Panc1 (cell line): ENCODE measurements around the gene CDK5RAP2. TPM values are rescaled to one million over a fixed set of nuclear protein-coding genes. Genes with fewer than 3 reads are reported as not detected.

ENCODE experiments used
- ATAC-seq: fragments of 200-7000 bp; cut with Tn5 transposase; 2 replicates; pipeline ENCODE4 v1.9.1; 2020; ENCODE audit warnings: mild to moderate bottlenecking, moderate library complexity
- BruUV-seq: library from RNA; stranded (reverse); fragments of 400-500 nt; replicated peaks from 2 replicates; lab custom pipeline; 2021; lab: Mats Ljungman, UMichigan
- CTCF ChIA-PET: fragments of 300-600 bp; sonication (Branson Sonifier 250); formaldehyde crosslinking; loops from one replicate; lab custom pipeline; 2022; ENCODE audit warnings: antibody characterized with exemption; lab: Charles Lee
- POLR2A ChIA-PET: fragments of 300-600 bp; sonication (Branson Sonifier 250); formaldehyde crosslinking; loops from one replicate; lab custom pipeline; 2022; ENCODE audit warnings: antibody characterized with exemption; lab: Charles Lee
- DNase-seq: peaks from one replicate; pipeline ENCODE4 v3.0.0-alpha.2; 2010; ENCODE audit warnings: low read depth, low spot score
- H3K27ac ChIP-seq: 2 replicates; pipeline ENCODE4 v1.5.1; 2011; ENCODE audit warnings: mild to moderate bottlenecking, low read length, inconsistent platforms
- H3K27me3 ChIP-seq: fragments of 200-500 bp; sonication (Bioruptor generic); 2 replicates; pipeline ENCODE4 v1.6.0; 2014; ENCODE audit warnings: low read length, inconsistent platforms; ENCODE audit not compliant: control insufficient read depth, insufficient read depth
- H3K36me3 ChIP-seq: fragments of 200-500 bp; sonication (Bioruptor generic); 2 replicates; pipeline ENCODE4 v1.5.1; 2014; ENCODE audit warnings: inconsistent platforms, mild to moderate bottlenecking, low read length, moderate library complexity; ENCODE audit not compliant: control insufficient read depth, insufficient read depth
- H3K4me1 ChIP-seq: 2 replicates; pipeline ENCODE4 v1.5.1; 2011; ENCODE audit warnings: inconsistent platforms, mild to moderate bottlenecking, low read length, moderate library complexity; ENCODE audit not compliant: control insufficient read depth, insufficient read depth
- H3K4me3 ChIP-seq, 2 experiments: 2 replicates each; pipeline ENCODE4 v1.5.1; 2011 to 2012; ENCODE audit warnings: low read depth in 2 of 2, low read length in 2 of 2, mild to moderate bottlenecking in 2 of 2, inconsistent platforms in 1 of 2, moderate library complexity in 1 of 2
- H3K9me3 ChIP-seq: fragments of 200-500 bp; sonication (Bioruptor generic); 2 replicates; pipeline ENCODE4 v1.5.1; 2014; ENCODE audit warnings: low read depth, mild to moderate bottlenecking, inconsistent platforms, low read length, moderate library complexity; ENCODE audit not compliant: control insufficient read depth, insufficient read depth
- POLR2AphosphoS5 ChIP-seq: IDR thresholded peaks from 2 replicates; pipeline ENCODE4 v1.6.1; 2012; ENCODE audit warnings: mild to moderate bottlenecking, low read depth, low read length, moderate library complexity
- SIN3A ChIP-seq: IDR thresholded peaks from 2 replicates; pipeline ENCODE4 v1.6.1; 2012; ENCODE audit warnings: low read depth, mild to moderate bottlenecking, low read length, moderate library complexity, borderline replicate concordance; ENCODE audit not compliant: insufficient read depth
- TCF7L2 ChIP-seq: IDR thresholded peaks from 2 replicates; pipeline ENCODE4 v1.6.1; 2011; ENCODE audit warnings: mild to moderate bottlenecking, low read depth, low read length, inconsistent platforms
- in situ Hi-C: cut with HindIII; loops from 2 replicates; pipeline ENCODE4 v1.10.0; 2016; ENCODE audit warnings: low sequenced_read_pairs, low pct_unique_long_range_greater_than_20kb
- intact Hi-C: fragments of 100-400 bp; cut with micrococcal nuclease; formaldehyde crosslinking; loops from one replicate; pipeline ENCODE4 v1.10.0; 2022; ENCODE audit not compliant: unreplicated experiment
- total RNA-seq: library from RNA; stranded (reverse); gene quantifications from one replicate; pipeline ENCODE4 v1.2.1, GENCODE V29; 2021; ENCODE audit not compliant: unreplicated experiment
- TF ChIP-seq, protein P1 (sequence below): fragments of 450-650 bp; IDR thresholded peaks from 2 replicates; pipeline ENCODE4 v1.5.1; 2017; ENCODE audit warnings: mild to moderate bottlenecking
- TF ChIP-seq, protein P2 (sequence below), 2 experiments: IDR thresholded peaks; 2 replicates each; pipeline ENCODE4 v1.6.1; 2011 to 2012; ENCODE audit warnings: low read depth in 2 of 2, control low read depth in 1 of 2, low read length in 1 of 2, mild to moderate bottlenecking in 1 of 2, moderate library complexity in 1 of 2; ENCODE audit not compliant: insufficient read depth in 1 of 2

CDK5RAP2 gene
- total RNA-seq, 1 experiment from 2014 or later: 47.7 TPM

DNA sequence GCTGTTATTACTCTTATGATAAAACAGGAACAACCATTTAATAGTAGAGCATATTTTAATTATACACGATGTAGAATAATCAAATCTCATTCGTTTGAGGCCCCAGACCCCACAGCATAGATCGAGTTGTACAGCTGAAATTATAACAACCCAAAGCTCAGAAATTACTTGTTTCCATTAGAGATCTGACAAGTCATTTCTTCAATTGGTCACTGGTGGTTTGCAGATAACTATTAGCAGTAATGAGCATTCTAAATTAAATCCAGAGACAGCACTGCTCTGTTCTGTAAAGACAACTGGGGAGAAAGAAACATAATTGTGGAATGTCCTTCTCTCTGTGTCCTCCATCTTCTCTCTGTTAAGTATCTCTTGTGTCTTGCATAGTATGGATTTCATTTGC is 12.9 kb downstream of the CDK5RAP2 start:
- Histone ChIP-seq H3K27ac (no peak overlapping the region), H3K36me3 (no peaks in the 10 kb centered on the region; the same call in 1 of the 2 replicates), H3K27me3 (no peaks in the 10 kb centered on the region), H3K9me3 (no peaks in the 10 kb centered on the region), H3K4me3 (no peak overlapping the region), H3K4me1 (no peaks in the 10 kb centered on the region)
- TF ChIP-seq, protein P1, sequence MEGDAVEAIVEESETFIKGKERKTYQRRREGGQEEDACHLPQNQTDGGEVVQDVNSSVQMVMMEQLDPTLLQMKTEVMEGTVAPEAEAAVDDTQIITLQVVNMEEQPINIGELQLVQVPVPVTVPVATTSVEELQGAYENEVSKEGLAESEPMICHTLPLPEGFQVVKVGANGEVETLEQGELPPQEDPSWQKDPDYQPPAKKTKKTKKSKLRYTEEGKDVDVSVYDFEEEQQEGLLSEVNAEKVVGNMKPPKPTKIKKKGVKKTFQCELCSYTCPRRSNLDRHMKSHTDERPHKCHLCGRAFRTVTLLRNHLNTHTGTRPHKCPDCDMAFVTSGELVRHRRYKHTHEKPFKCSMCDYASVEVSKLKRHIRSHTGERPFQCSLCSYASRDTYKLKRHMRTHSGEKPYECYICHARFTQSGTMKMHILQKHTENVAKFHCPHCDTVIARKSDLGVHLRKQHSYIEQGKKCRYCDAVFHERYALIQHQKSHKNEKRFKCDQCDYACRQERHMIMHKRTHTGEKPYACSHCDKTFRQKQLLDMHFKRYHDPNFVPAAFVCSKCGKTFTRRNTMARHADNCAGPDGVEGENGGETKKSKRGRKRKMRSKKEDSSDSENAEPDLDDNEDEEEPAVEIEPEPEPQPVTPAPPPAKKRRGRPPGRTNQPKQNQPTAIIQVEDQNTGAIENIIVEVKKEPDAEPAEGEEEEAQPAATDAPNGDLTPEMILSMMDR: no peak
- TF ChIP-seq, protein P2, sequence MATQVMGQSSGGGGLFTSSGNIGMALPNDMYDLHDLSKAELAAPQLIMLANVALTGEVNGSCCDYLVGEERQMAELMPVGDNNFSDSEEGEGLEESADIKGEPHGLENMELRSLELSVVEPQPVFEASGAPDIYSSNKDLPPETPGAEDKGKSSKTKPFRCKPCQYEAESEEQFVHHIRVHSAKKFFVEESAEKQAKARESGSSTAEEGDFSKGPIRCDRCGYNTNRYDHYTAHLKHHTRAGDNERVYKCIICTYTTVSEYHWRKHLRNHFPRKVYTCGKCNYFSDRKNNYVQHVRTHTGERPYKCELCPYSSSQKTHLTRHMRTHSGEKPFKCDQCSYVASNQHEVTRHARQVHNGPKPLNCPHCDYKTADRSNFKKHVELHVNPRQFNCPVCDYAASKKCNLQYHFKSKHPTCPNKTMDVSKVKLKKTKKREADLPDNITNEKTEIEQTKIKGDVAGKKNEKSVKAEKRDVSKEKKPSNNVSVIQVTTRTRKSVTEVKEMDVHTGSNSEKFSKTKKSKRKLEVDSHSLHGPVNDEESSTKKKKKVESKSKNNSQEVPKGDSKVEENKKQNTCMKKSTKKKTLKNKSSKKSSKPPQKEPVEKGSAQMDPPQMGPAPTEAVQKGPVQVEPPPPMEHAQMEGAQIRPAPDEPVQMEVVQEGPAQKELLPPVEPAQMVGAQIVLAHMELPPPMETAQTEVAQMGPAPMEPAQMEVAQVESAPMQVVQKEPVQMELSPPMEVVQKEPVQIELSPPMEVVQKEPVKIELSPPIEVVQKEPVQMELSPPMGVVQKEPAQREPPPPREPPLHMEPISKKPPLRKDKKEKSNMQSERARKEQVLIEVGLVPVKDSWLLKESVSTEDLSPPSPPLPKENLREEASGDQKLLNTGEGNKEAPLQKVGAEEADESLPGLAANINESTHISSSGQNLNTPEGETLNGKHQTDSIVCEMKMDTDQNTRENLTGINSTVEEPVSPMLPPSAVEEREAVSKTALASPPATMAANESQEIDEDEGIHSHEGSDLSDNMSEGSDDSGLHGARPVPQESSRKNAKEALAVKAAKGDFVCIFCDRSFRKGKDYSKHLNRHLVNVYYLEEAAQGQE (IDR thresholded peaks at IDR 0.05; ENCODE audit: insufficient read depth in 1 of 2, low read depth in 2 of 2, low read length in 1 of 2): no peak
- TF ChIP-seq POLR2AphosphoS5 (no peak), TCF7L2 (no peak), SIN3A (no peak)
- in situ Hi-C loops (no loop called here), intact Hi-C loops (no loop called here)
- BruUV-seq: no TSS peak
- ChIA-PET POLR2A (no interaction called here), CTCF (no interaction called here)
- DNase-seq (no peak), ATAC-seq (no peak)

DNA sequence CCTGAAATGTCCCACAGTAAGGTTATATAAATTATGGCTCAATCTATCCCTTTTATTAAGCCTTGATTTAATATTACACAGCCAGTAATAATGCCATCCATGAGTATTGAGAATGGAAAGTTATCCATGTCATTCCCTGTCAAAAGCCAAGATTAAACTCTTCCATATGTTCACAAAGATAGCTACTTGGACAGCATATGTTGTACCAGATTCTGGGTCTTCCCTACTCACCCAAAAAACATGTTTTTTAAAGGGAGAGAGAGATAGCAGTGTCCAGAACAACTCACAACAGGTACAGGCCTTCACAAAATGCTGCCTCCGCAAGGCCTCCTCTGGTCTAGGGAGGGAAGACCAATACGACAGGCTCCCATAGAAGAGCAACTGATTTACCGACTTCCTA is 15.4 kb downstream of the CDK5RAP2 start:
- ATAC-seq: no peak
- DNase-seq: no peak
- no peaks in the 10 kb centered on the region for H3K9me3 ChIP-seq
- no peak overlapping the region for H3K27ac ChIP-seq
- intact Hi-C loops: no loop called here
- CTCF ChIA-PET: no interaction called here
- H3K27me3 ChIP-seq: no peaks in the 10 kb centered on the region
- TF ChIP-seq, protein P1: no peak
- TF ChIP-seq TCF7L2: no peak
- TF ChIP-seq POLR2AphosphoS5: no peak
- no peak for TF ChIP-seq SIN3A
- TF ChIP-seq, protein P2 (IDR thresholded peaks at IDR 0.05; ENCODE audit: insufficient read depth in 1 of 2, low read depth in 2 of 2, low read length in 1 of 2): no peak
- H3K4me1 ChIP-seq: no peaks in the 10 kb centered on the region
- H3K4me3 ChIP-seq: no peak overlapping the region
- no TSS peak for BruUV-seq
- POLR2A ChIA-PET: no interaction called here
- no peaks in the 10 kb centered on the region; the same call in 1 of the 2 replicates for H3K36me3 ChIP-seq
- in situ Hi-C loops: no loop called here
